Astrocyte (in vitro differentiated cells and primary cell): ENCODE data around the gene LEPROT.

Experiments used
- EZH2 ChIP-seq: IDR thresholded peaks from 2 replicates; pipeline ENCODE4 v1.6.1; 2012; ENCODE audit warnings: mild to moderate bottlenecking, low read length, inconsistent platforms; ENCODE audit not compliant: insufficient read depth
- TF ChIP-seq, protein P1 (sequence below): IDR thresholded peaks from 2 replicates; pipeline ENCODE4 v1.5.1; 2011; ENCODE audit warnings: low read depth, mild to moderate bottlenecking, inconsistent platforms, low read length, moderate library complexity; ENCODE audit not compliant: insufficient read depth

DNA sequence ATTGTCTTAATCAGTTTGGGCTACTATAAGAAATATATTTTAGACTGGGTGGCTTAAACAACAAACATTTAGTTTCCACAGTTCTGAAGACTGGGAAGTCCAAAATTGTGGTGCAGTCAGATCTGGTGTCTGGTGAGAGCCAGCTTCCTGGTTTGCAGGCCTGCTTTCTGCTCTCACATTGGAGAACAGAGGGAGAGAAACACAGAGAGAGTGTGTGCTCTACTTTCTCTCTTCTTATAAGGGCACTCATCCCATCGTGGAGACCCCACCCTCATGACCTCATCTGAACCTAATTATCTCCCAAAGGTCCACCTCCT is 4.1 kb downstream of the LEPROT start:
- TF ChIP-seq, protein P1, sequence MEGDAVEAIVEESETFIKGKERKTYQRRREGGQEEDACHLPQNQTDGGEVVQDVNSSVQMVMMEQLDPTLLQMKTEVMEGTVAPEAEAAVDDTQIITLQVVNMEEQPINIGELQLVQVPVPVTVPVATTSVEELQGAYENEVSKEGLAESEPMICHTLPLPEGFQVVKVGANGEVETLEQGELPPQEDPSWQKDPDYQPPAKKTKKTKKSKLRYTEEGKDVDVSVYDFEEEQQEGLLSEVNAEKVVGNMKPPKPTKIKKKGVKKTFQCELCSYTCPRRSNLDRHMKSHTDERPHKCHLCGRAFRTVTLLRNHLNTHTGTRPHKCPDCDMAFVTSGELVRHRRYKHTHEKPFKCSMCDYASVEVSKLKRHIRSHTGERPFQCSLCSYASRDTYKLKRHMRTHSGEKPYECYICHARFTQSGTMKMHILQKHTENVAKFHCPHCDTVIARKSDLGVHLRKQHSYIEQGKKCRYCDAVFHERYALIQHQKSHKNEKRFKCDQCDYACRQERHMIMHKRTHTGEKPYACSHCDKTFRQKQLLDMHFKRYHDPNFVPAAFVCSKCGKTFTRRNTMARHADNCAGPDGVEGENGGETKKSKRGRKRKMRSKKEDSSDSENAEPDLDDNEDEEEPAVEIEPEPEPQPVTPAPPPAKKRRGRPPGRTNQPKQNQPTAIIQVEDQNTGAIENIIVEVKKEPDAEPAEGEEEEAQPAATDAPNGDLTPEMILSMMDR, result no peak
- TF ChIP-seq EZH2, result no peak
